ENCODE results near the gene PLA2R1. TPM values are rescaled to one million over a fixed set of nuclear protein-coding genes. Genes with fewer than 3 reads are reported as not detected.
"Not testable (repeated sequence)": the region's sequence is repeated elsewhere in the genome, so short reads cannot be mapped to it uniquely, and the experiment has no call there.

Gene PLA2R1
- total and polyA plus RNA-seq, 9 donors = 9.9 to 33.8 (median 20.4) TPM

- no peaks in the 10 kb centered on the region for H3K9me3 ChIP-seq
- TF ChIP-seq, protein P1, sequence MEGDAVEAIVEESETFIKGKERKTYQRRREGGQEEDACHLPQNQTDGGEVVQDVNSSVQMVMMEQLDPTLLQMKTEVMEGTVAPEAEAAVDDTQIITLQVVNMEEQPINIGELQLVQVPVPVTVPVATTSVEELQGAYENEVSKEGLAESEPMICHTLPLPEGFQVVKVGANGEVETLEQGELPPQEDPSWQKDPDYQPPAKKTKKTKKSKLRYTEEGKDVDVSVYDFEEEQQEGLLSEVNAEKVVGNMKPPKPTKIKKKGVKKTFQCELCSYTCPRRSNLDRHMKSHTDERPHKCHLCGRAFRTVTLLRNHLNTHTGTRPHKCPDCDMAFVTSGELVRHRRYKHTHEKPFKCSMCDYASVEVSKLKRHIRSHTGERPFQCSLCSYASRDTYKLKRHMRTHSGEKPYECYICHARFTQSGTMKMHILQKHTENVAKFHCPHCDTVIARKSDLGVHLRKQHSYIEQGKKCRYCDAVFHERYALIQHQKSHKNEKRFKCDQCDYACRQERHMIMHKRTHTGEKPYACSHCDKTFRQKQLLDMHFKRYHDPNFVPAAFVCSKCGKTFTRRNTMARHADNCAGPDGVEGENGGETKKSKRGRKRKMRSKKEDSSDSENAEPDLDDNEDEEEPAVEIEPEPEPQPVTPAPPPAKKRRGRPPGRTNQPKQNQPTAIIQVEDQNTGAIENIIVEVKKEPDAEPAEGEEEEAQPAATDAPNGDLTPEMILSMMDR (IDR thresholded peaks at IDR 0.05) = no peak
- TF ChIP-seq EP300 (IDR thresholded peaks at IDR 0.05) (no peak), POLR2A (IDR thresholded peaks at IDR 0.05) (no peak)
- no peaks in the 10 kb centered on the region for H3K36me3 ChIP-seq
- intact Hi-C loops (cut with DNase I) = no loop called here
- H3K27ac ChIP-seq = no peak overlapping the region
- H3K27me3 ChIP-seq = no peaks in the 10 kb centered on the region
- no peak for DNase-seq
- peaks cover 3% of the 10 kb centered on the region for H3K4me1 ChIP-seq (ENCODE audit: insufficient read depth)
- no peak overlapping the region for H3K4me3 ChIP-seq
Measured at GRCh38 chr2:160041091-160041490, 21.3 kb downstream of the PLA2R1 start.

GRCh38 chr2:160039166-160039903 is 23.1 kb downstream of the PLA2R1 start:
- no peak overlapping the region for H3K4me3 ChIP-seq
- WGBS, 3 donors = 45 to 53% (median 50%) methylated on average over 6 of the region's 6 CpGs
- H3K27ac ChIP-seq = no peak overlapping the region
- H3K36me3 ChIP-seq = no peaks in the 10 kb centered on the region
- peak; percentile 38 to 83 (median 71) for DNase-seq
- H3K4me1 ChIP-seq (ENCODE audit: insufficient read depth) = peaks cover 3% of the 10 kb centered on the region
- TF ChIP-seq, protein P1 (IDR thresholded peaks at IDR 0.05) = no peak
- TF ChIP-seq POLR2A (IDR thresholded peaks at IDR 0.05) (no peak), EP300 (IDR thresholded peaks at IDR 0.05) (no peak)
- no peaks in the 10 kb centered on the region for H3K27me3 ChIP-seq
- no peaks in the 10 kb centered on the region for H3K9me3 ChIP-seq
- intact Hi-C loops (cut with DNase I) = no loop called here

- H3K27ac ChIP-seq; DNase-seq; intact Hi-C loops (cut with DNase I); H3K36me3 ChIP-seq; H3K27me3 ChIP-seq; H3K4me3 ChIP-seq; H3K9me3 ChIP-seq; H3K4me1 ChIP-seq (ENCODE audit: insufficient read depth): not testable (repeated sequence)
- WGBS, 3 donors = 97 to 100% (median 98%) methylated on average over 8 of the region's 8 CpGs
Measured at GRCh38 chr2:160038662-160039061, 23.8 kb downstream of the PLA2R1 start.

GRCh38 chr2:160036736-160037135 is 25.7 kb downstream of the PLA2R1 start:
- Histone ChIP-seq H3K4me3 (no peak overlapping the region), H3K27me3 (no peaks in the 10 kb centered on the region), H3K36me3 (no peaks in the 10 kb centered on the region), H3K4me1 (ENCODE audit: insufficient read depth) (peaks cover 3% of the 10 kb centered on the region), H3K9me3 (no peaks in the 10 kb centered on the region), H3K27ac (no peak overlapping the region)
- TF ChIP-seq, protein P1 (IDR thresholded peaks at IDR 0.05) = no peak
- TF ChIP-seq POLR2A (IDR thresholded peaks at IDR 0.05) (no peak), EP300 (IDR thresholded peaks at IDR 0.05) (no peak)
- DNase-seq = no peak
- intact Hi-C loops (cut with DNase I) = no loop called here
- WGBS, 3 donors = 72 to 93% (median 73%) methylated on average over 3 of the region's 3 CpGs

DNA sequence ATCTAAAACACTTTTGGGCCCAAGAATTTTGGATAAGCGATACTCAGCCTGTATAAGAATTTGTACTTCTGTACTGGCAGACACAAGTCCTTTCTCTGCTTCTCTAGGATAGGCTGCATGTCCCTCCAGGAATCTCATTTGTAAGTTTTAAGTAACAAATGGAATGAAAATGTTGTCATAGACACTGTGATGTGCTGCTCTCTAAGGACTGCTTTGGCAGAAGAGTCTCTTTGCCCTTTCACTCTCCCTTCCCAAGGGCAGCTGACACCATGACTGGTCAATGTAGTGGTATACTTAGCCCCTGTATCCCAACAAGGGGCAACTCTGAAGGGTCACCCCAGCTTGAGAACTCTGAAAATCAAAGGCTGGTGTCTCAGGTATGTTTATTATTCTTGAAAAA is 27.3 kb downstream of the PLA2R1 start:
- H3K27me3 ChIP-seq = no peaks in the 10 kb centered on the region
- WGBS, 3 donors = 95 to 100% (median 97%) methylated on average over 1 of the region's 1 CpG
- no peak overlapping the region for H3K4me3 ChIP-seq
- intact Hi-C loops (cut with DNase I) = no loop called here
- no peak for DNase-seq
- peaks cover 3% of the 10 kb centered on the region for H3K4me1 ChIP-seq (ENCODE audit: insufficient read depth)
- H3K36me3 ChIP-seq = no peaks in the 10 kb centered on the region
- no peak overlapping the region for H3K27ac ChIP-seq
- TF ChIP-seq POLR2A (IDR thresholded peaks at IDR 0.05) (no peak), EP300 (IDR thresholded peaks at IDR 0.05) (no peak)
- TF ChIP-seq, protein P1 (IDR thresholded peaks at IDR 0.05) = no peak
- H3K9me3 ChIP-seq = no peaks in the 10 kb centered on the region

All from ovary (tissue), 9 donors.